NCI-H1048 (cell line): ENCODE measurements around the gene TPH2.
A peak's percentile ranks its signal among the peaks of the same experiment; 100 is the strongest.

Experiments
- DNase-seq: peaks from one replicate; lab custom pipeline; 2025; lab: John Stamatoyannopoulos, UW

TPH2 gene

GRCh38 chr12:72033991-72034390, 95.3 kb downstream of the TPH2 start:
- no peak for DNase-seq

- no peak for DNase-seq
These were observed 97.0 kb downstream of the TPH2 start for GRCh38 chr12:72035625-72036024.

- no peak for DNase-seq
These were observed 97.7 kb downstream of the TPH2 start for GRCh38 chr12:72036393-72036792.

- no peak for DNase-seq
These were observed 98.6 kb downstream of the TPH2 start for GRCh38 chr12:72037006-72037795.

- no peak for DNase-seq
These were observed 103.2 kb downstream of the TPH2 start for GRCh38 chr12:72041811-72042210.

- no peak for DNase-seq
These were observed 115.0 kb downstream of the TPH2 start for GRCh38 chr12:72053604-72054003.

GRCh38 chr12:72054511-72054910, 115.9 kb downstream of the TPH2 start:
- no peak for DNase-seq

- DNase-seq = peak; percentile 31
These were observed 118.8 kb downstream of the TPH2 start for GRCh38 chr12:72057330-72057914.

GRCh38 chr12:72063073-72063472, 124.4 kb downstream of the TPH2 start:
- no peak for DNase-seq

GRCh38 chr12:72071030-72071429, 132.4 kb downstream of the TPH2 start:
- DNase-seq = no peak

GRCh38 chr12:72072592-72073212, 134.1 kb downstream of the TPH2 start:
- no peak for DNase-seq

GRCh38 chr12:72074065-72074464, 135.4 kb downstream of the TPH2 start:
- no peak for DNase-seq

- no peak for DNase-seq
These were observed 136.3 kb downstream of the TPH2 start for GRCh38 chr12:72074956-72075355.

- DNase-seq = no peak
These were observed 136.8 kb downstream of the TPH2 start for GRCh38 chr12:72075401-72075800.

- no peak for DNase-seq
These were observed 137.4 kb downstream of the TPH2 start for GRCh38 chr12:72075891-72076557.

GRCh38 chr12:72076558-72076915, 137.9 kb downstream of the TPH2 start:
- DNase-seq = no peak

GRCh38 chr12:72077111-72077820, 138.6 kb downstream of the TPH2 start:
- no peak for DNase-seq

- no peak for DNase-seq
These were observed 143.1 kb downstream of the TPH2 start for GRCh38 chr12:72081777-72082176.
